Neural crest cell (in vitro differentiated cells): ENCODE results near the gene AVEN. TPM values are rescaled to one million over a fixed set of nuclear protein-coding genes. Genes with fewer than 3 reads are reported as not detected.

Source experiments
- DNase-seq: peaks from one replicate; pipeline ENCODE4 v3.0.0; 2021; ENCODE audit warnings: low read depth, mixed read lengths, low spot score
- H3K27ac Mint-ChIP-seq: one replicate; pipeline ENCODE4 v1.8.0; 2021; ENCODE audit warnings: mild to moderate bottlenecking, mixed read lengths; ENCODE audit not compliant: unreplicated experiment
- H3K27me3 Mint-ChIP-seq: 2 replicates; pipeline ENCODE4 v1.8.0; 2021; ENCODE audit warnings: low read depth, mild to moderate bottlenecking, mixed read lengths
- H3K36me3 Mint-ChIP-seq: 2 replicates; pipeline ENCODE4 v1.8.0; 2021; ENCODE audit warnings: low read depth, mild to moderate bottlenecking, mixed read lengths
- H3K4me1 Mint-ChIP-seq: 2 replicates; pipeline ENCODE4 v1.8.0; 2021; ENCODE audit warnings: mixed read lengths
- H3K4me3 Mint-ChIP-seq: one replicate; pipeline ENCODE4 v1.8.0; 2021; ENCODE audit warnings: mild to moderate bottlenecking, mixed read lengths
- H3K9me3 Mint-ChIP-seq: 2 replicates; pipeline ENCODE4 v1.8.0; 2021; ENCODE audit warnings: mixed read lengths
- total RNA-seq: library from RNA; stranded (reverse); gene quantifications from 2 replicates; pipeline ENCODE4 v1.2.1, GENCODE V29; 2021
- TF ChIP-seq, protein P1 (sequence below): fragments of 200-600 bp; sonication (generic); conservative IDR thresholded peaks from 2 replicates; pipeline ENCODE4 v1.5.0; 2021; ENCODE audit warnings: antibody characterized with exemption, mild to moderate bottlenecking

AVEN gene
- total RNA-seq, 1 donor from 2014 or later, result 15.0 TPM

DNA sequence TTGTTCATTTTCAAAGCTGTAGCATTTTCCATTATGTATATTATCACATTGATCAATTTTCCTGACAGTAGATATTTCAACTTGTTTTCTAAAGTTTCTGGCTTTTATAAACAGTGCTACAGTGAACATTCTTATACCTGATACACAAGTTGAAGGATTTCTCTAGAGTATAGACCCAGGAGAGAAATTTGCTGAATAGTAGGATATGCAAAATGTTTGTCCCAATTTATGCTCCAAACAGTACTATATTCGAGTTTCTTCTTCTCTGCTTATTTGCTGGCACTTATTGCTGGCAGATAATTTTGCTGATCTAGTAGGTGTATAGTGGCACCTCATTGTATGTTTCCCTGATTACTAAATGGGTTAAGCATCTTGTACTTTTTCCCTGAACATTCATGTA, 187.9 kb downstream of the AVEN start:
- DNase-seq, result no peak
- Mint-ChIP-seq H3K4me3 (no peak overlapping the region), H3K27ac (no peak overlapping the region), H3K27me3 (no peaks in the 10 kb centered on the region), H3K36me3 (peaks cover 3% of the 10 kb centered on the region), H3K9me3 (peaks cover 3% of the 10 kb centered on the region), H3K4me1 (peaks cover 6% of the 10 kb centered on the region)
- TF ChIP-seq, protein P1, sequence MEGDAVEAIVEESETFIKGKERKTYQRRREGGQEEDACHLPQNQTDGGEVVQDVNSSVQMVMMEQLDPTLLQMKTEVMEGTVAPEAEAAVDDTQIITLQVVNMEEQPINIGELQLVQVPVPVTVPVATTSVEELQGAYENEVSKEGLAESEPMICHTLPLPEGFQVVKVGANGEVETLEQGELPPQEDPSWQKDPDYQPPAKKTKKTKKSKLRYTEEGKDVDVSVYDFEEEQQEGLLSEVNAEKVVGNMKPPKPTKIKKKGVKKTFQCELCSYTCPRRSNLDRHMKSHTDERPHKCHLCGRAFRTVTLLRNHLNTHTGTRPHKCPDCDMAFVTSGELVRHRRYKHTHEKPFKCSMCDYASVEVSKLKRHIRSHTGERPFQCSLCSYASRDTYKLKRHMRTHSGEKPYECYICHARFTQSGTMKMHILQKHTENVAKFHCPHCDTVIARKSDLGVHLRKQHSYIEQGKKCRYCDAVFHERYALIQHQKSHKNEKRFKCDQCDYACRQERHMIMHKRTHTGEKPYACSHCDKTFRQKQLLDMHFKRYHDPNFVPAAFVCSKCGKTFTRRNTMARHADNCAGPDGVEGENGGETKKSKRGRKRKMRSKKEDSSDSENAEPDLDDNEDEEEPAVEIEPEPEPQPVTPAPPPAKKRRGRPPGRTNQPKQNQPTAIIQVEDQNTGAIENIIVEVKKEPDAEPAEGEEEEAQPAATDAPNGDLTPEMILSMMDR, result no peak

DNA sequence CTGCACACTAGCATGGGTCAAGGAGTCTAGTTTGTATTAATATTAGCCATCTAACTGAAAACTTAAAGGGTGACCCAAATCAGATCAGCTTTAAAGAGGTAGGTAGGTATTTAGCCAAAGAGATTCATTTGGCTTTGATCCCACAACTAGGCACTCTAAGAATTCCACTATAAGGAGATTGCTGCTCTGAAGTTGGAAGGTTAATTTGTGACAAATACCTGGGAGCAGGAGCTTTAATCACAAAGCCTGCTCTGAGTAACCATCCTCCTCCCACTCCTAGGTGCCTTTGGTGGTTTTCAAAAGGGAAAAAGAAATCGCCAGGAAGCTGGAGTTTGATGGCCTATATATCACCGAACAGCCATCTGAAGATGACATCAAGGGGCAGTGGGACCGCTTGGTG, 191.0 kb downstream of the AVEN start:
- Mint-ChIP-seq H3K4me1 (peaks cover 7% of the 10 kb centered on the region), H3K4me3 (no peak overlapping the region), H3K36me3 (peaks cover 3% of the 10 kb centered on the region), H3K9me3 (peaks cover 3% of the 10 kb centered on the region), H3K27me3 (no peaks in the 10 kb centered on the region), H3K27ac (no peak overlapping the region)
- DNase-seq, result no peak
- TF ChIP-seq, protein P1, result no peak

DNA sequence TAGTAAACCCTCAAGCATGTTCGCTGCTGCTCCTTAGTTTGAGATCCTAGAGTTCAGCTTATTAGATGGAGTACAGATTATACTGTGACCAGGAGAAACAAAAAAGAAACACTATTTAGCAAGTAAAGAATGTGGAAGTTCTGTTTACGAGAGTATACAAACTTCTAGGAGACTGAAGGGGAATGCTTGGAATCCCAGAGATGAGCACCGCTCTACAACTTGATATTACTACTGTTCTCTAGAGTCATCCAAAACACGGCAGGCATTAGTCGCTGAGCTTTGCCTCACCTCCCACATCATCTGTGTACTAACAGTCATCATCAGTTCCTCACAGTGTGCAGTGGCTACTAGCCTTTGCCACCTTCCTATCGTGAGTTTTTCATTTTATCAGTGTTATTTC, 192.1 kb downstream of the AVEN start:
- Mint-ChIP-seq H3K4me1 (peaks cover 7% of the 10 kb centered on the region), H3K9me3 (peaks cover 3% of the 10 kb centered on the region)

DNA sequence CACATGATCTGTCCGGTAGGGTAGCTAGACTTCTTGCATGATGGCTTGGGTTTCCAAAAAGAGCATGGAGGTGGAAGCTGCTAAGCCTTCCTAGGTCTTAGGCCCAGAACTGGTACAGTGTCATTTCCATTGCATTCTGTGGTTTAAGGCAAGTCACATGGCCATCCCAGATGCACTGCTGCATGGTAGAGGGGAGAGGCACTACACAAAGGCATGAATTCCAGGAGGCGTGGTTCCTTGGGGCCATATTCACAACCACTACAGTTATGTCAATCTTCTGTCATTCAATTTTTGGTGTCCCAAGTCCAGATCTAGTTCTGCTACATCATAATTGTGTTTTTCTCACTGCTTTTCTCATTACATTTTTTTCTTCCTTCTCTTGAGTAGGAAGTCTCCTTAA, 192.9 kb downstream of the AVEN start:
- H3K9me3 Mint-ChIP-seq, result peaks cover 3% of the 10 kb centered on the region
- no peaks in the 10 kb centered on the region for H3K36me3 Mint-ChIP-seq
- H3K27ac Mint-ChIP-seq, result no peak overlapping the region
- H3K27me3 Mint-ChIP-seq, result no peaks in the 10 kb centered on the region
- no peak overlapping the region for H3K4me3 Mint-ChIP-seq
- TF ChIP-seq, protein P1, result no peak
- peaks cover 7% of the 10 kb centered on the region for H3K4me1 Mint-ChIP-seq
- DNase-seq, result no peak

More for the DNA sequence above, 192.1 kb downstream of the AVEN start:
- Mint-ChIP-seq H3K27me3 (no peaks in the 10 kb centered on the region), H3K27ac (no peak overlapping the region), H3K36me3 (no peaks in the 10 kb centered on the region), H3K4me3 (no peak overlapping the region)
- TF ChIP-seq, protein P1, result no peak
- no peak for DNase-seq

DNA sequence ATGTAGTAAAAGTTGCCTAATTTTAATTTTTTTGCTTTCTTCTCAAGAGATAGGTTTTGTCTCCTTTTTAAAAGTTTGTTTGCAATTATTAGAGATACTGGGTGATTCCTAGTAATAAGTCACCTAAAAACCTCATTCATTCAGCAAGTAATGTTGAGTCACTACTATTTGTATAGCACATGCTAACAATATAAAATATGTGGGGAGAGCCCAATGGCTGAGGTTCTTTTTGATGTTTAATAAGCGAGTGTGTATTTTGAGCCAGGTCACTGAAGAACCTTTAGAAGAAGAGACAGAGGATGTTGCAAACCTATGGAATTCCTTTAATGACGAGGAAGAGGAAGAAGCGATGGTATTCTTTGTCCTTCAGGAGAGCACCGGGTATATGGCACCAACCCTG, 194.4 kb downstream of the AVEN start:
- DNase-seq, result no peak
- H3K27ac Mint-ChIP-seq, result no peak overlapping the region
- H3K9me3 Mint-ChIP-seq, result peaks cover 8% of the 10 kb centered on the region
- no peak overlapping the region for H3K4me3 Mint-ChIP-seq
- H3K4me1 Mint-ChIP-seq, result peaks cover 7% of the 10 kb centered on the region
- H3K36me3 Mint-ChIP-seq, result no peaks in the 10 kb centered on the region
- TF ChIP-seq, protein P1, result no peak
- H3K27me3 Mint-ChIP-seq, result no peaks in the 10 kb centered on the region

DNA sequence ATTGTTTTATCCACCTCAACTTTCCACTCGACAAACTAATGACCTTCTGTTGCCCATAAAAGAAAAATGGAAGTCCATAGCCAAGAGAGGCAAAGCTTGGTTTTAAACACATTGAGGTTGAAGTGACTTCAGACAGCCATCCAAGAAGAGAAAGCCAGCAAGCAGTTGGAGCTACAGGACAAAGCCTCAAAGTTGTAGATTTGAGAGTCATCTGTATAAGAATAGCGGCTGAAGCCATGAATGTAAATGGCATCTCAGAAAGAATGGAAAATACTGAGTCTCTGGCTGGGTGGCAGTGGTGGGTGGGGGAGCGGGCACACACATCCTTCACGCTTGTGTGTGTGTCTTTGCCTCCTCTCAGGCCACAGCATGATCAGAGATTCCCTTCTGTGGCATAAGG, 194.8 kb downstream of the AVEN start:
- Mint-ChIP-seq H3K9me3 (peaks cover 8% of the 10 kb centered on the region), H3K27ac (no peak overlapping the region), H3K4me3 (no peak overlapping the region), H3K36me3 (no peaks in the 10 kb centered on the region), H3K4me1 (peaks cover 7% of the 10 kb centered on the region), H3K27me3 (no peaks in the 10 kb centered on the region)
- DNase-seq, result no peak
- TF ChIP-seq, protein P1, result no peak
